ENCODE data around the gene FTSJ3. TPM values are rescaled to one million over a fixed set of nuclear protein-coding genes. Genes with fewer than 3 reads are reported as not detected.

The FTSJ3 gene
- total and polyA plus RNA-seq, 2 of the 13 experiments (the other 11 are each of a cell fraction or from before 2014, with no cell fraction given): 26.0 to 64.2 TPM

DNA sequence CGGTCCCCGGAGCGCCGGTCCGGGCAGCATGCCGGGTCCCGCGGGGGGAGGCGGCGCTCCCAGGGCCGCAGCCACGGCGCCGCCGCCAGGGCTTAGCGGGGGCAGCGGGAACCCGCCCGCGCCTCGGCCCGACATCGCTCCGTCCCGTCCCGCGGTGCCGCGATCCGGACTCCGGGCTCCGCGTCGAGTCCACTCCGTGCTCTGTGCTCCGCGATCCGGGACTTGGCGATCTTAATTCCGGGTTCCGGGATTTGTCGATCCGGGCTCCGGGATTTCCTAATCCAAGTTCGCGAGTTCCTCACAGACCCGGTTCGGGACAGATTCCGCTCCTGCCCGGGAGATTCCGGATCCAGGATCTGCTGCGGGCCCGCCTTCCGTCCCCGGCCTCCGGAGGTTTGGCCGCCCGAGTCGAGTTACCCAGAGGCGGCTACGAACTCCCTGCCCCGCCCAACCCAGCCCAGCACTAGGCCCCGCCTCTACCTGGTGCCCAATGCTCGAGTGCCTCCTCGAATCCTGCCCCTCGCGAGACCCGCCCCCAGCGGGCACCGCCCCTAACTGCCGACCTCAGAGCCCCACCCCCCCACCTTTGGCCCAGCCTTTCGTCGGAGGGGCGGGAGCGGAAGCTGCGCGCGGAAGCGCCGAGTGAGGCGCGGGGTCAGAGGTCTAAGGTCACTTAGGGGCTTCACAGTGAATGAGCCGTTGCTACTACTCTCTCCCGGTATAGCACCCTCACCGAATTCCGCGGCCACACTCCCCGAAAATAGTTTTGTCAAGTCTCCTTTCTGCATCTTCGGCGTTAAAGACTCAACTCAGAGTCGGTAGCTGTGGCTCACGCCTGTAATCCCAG, 15.3 kb upstream of the FTSJ3 start, which contains the start of gene SMARCD2 (continued):
- TF ChIP-seq, protein P1, sequence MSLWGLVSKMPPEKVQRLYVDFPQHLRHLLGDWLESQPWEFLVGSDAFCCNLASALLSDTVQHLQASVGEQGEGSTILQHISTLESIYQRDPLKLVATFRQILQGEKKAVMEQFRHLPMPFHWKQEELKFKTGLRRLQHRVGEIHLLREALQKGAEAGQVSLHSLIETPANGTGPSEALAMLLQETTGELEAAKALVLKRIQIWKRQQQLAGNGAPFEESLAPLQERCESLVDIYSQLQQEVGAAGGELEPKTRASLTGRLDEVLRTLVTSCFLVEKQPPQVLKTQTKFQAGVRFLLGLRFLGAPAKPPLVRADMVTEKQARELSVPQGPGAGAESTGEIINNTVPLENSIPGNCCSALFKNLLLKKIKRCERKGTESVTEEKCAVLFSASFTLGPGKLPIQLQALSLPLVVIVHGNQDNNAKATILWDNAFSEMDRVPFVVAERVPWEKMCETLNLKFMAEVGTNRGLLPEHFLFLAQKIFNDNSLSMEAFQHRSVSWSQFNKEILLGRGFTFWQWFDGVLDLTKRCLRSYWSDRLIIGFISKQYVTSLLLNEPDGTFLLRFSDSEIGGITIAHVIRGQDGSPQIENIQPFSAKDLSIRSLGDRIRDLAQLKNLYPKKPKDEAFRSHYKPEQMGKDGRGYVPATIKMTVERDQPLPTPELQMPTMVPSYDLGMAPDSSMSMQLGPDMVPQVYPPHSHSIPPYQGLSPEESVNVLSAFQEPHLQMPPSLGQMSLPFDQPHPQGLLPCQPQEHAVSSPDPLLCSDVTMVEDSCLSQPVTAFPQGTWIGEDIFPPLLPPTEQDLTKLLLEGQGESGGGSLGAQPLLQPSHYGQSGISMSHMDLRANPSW (CRISPR knock-in tag; IDR thresholded peaks at IDR 0.05; ENCODE audit: borderline replicate concordance): peak; percentile 98; the same call in 1 of the 2 replicates
- TF ChIP-seq ZNF678 (CRISPR knock-in tag; IDR thresholded peaks at IDR 0.05) (no peak), NAIF1 (CRISPR knock-in tag; IDR thresholded peaks at IDR 0.05; ENCODE audit: borderline replicate concordance) (peak; percentile 91), PHF8 (CRISPR knock-in tag; IDR thresholded peaks at IDR 0.05) (peak; percentile 86), ZNF224 (CRISPR knock-in tag; IDR thresholded peaks at IDR 0.05) (peak; percentile 50; the same call in 1 of the 2 replicates), FOXO1 (CRISPR knock-in tag; IDR thresholded peaks at IDR 0.05) (peak; percentile 81), JUND (CRISPR knock-in tag; IDR thresholded peaks at IDR 0.05) (0 out of 2 replicates have a peak, but pooled peaks have one; percentile 50), ZFX (CRISPR knock-in tag; IDR thresholded peaks at IDR 0.05; ENCODE audit: low read depth) (peak; percentile 84), PHF21A (CRISPR knock-in tag; IDR thresholded peaks at IDR 0.05) (peak; percentile 96), ZNF747 (CRISPR knock-in tag; IDR thresholded peaks at IDR 0.05; ENCODE audit: borderline replicate concordance) (peak; percentile 93; the same call in 1 of the 2 replicates), ZNF121 (CRISPR knock-in tag; IDR thresholded peaks at IDR 0.05) (0 out of 2 replicates have a peak, but pooled peaks have one; percentile 51), FOSL1 (CRISPR knock-in tag; IDR thresholded peaks at IDR 0.05; ENCODE audit: borderline replicate concordance) (0 out of 2 replicates have a peak, but pooled peaks have one; percentile 54), AGO1 (IDR thresholded peaks at IDR 0.05; ENCODE audit: low read depth, low read length, poor library complexity, severe bottlenecking) (peak; percentile 49), MYNN (CRISPR knock-in tag; IDR thresholded peaks at IDR 0.05; ENCODE audit: low read depth) (peak; percentile 94), ZC3H13 (CRISPR knock-in tag; IDR thresholded peaks at IDR 0.05) (peak; percentile 97), KLF15 (CRISPR knock-in tag; IDR thresholded peaks at IDR 0.05; ENCODE audit: borderline replicate concordance) (peak; percentile 54; the same call in 1 of the 2 replicates), NFYC (CRISPR knock-in tag; IDR thresholded peaks at IDR 0.05) (peak; percentile 50; the same call in 1 of the 2 replicates), ZNF251 (CRISPR knock-in tag; IDR thresholded peaks at IDR 0.05) (no peak), ZNF3 (CRISPR knock-in tag; IDR thresholded peaks at IDR 0.05) (peak; percentile 65; the same call in 1 of the 2 replicates), ADNP (CRISPR knock-in tag; IDR thresholded peaks at IDR 0.05) (peak; percentile 96; the same call in 1 of the 2 replicates)
- TF ChIP-seq, protein P2, sequence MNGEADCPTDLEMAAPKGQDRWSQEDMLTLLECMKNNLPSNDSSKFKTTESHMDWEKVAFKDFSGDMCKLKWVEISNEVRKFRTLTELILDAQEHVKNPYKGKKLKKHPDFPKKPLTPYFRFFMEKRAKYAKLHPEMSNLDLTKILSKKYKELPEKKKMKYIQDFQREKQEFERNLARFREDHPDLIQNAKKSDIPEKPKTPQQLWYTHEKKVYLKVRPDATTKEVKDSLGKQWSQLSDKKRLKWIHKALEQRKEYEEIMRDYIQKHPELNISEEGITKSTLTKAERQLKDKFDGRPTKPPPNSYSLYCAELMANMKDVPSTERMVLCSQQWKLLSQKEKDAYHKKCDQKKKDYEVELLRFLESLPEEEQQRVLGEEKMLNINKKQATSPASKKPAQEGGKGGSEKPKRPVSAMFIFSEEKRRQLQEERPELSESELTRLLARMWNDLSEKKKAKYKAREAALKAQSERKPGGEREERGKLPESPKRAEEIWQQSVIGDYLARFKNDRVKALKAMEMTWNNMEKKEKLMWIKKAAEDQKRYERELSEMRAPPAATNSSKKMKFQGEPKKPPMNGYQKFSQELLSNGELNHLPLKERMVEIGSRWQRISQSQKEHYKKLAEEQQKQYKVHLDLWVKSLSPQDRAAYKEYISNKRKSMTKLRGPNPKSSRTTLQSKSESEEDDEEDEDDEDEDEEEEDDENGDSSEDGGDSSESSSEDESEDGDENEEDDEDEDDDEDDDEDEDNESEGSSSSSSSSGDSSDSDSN (CRISPR knock-in tag; IDR thresholded peaks at IDR 0.05): peak; percentile 95
- TF ChIP-seq, protein P3, sequence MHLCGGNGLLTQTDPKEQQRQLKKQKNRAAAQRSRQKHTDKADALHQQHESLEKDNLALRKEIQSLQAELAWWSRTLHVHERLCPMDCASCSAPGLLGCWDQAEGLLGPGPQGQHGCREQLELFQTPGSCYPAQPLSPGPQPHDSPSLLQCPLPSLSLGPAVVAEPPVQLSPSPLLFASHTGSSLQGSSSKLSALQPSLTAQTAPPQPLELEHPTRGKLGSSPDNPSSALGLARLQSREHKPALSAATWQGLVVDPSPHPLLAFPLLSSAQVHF (CRISPR knock-in tag; IDR thresholded peaks at IDR 0.05): peak; percentile 96
- TF ChIP-seq, protein P4, sequence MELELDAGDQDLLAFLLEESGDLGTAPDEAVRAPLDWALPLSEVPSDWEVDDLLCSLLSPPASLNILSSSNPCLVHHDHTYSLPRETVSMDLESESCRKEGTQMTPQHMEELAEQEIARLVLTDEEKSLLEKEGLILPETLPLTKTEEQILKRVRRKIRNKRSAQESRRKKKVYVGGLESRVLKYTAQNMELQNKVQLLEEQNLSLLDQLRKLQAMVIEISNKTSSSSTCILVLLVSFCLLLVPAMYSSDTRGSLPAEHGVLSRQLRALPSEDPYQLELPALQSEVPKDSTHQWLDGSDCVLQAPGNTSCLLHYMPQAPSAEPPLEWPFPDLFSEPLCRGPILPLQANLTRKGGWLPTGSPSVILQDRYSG (CRISPR knock-in tag; IDR thresholded peaks at IDR 0.05): 0 out of 2 replicates have a peak, but pooled peaks have one; percentile 84

Measured in HepG2 (cell line).